Activated gamma-delta T cell treated with anti-CD3 and anti-CD28 coated beads, Interleukin-2, amount 50 U/mL, for 16 hours (primary cell): ENCODE results near the gene TBATA.

Experiments
- DNase-seq: peaks from one replicate; pipeline ENCODE4 v3.0.0-alpha.2; 2020; ENCODE audit warnings: low read depth

TBATA gene

DNA sequence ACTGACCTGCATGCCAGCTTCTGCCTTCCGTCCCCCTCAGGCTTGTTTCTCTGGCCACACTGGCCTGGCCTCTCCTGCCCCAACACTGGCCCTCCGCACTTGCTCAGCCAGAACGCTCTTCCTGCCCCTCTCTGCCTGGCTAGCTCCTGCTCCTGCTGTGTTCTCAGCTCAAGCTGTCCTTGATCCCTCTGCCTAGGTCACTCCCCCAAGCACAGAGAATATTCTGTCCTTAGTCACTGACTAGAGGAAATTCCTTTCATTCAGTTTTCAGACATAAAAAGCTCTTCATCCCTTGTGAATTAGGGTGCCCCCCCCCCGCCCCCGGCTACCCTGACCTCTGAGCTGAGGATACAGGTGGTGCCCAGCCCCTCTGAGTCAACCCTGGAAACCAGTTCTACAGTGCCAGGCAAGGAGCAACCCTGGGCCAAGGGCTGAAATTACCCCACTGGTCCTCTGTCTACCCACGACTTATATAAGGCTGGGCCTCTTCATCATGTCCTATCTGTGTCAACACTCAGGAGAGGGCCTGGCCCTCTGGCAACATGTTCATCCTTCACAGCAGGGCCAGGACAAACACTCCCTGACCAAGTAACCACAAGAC, 23.9 kb upstream of the TBATA start:
- DNase-seq = no peak

DNA sequence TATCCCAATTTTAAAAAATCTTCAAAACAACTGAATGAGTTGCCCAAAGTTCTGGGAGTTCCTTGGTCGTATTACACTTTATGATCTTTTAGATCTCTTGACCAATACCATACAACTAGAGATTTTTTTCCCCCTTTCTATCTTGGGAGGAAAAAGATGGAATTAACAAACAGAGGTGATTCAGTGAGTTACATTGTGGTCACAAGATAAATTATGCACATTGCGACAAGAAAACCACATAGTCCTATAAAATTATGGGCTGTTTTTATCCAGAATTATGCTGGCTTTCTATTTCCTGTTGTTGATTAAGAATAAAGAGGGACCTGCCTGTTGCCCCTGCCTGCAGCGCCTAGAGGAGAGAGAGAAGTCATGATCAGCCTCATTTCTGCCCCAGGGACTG, 22.4 kb upstream of the TBATA start:
- no peak for DNase-seq

DNA sequence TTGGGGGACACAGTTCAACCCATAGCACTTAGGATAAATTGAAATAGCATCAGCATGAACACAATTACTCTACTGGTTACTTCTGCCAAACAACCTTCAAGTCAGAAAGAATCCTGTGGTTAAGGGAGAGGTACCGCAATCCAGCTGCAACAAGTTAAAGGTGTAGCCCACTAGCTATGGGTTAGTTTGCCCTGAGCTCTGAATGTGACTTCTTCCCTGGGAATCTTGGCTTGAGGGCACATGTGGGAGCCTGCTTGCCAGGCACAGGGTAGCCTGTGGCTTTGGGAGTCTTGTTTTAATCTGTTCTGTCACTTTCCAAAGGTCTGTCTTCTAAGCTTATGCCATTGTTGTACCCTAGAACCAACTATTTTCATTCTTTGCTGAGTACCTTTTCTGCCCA, 21.7 kb upstream of the TBATA start:
- DNase-seq = no peak

DNA sequence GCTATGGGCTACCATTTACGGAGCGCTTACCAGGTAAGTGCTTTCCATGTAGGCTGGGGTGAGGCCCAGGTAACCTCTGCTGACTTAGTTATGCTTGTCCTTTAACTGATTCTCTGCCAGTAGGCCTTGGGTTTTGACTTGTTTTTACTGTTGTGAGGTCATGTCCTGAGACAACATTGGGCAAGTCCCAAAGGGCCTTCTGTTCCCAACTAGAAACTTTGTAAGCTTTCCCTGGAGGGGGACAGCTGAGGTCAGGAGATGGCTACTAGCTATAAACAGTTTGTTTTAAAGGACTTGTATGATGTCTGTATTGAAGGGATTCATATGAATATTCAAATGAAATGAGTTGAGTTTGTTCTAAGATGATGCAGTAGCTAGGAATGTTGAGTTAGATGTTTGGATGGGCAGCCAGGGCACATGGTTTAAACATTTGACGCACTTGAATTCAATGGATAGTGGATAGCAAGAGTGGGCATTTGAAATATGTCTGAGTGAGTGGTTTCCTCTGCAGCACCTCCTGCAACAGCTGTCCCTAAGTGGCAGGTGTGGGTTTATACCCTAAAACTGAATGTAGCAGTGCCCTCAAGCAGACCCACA, 20.5 kb upstream of the TBATA start:
- DNase-seq = no peak

DNA sequence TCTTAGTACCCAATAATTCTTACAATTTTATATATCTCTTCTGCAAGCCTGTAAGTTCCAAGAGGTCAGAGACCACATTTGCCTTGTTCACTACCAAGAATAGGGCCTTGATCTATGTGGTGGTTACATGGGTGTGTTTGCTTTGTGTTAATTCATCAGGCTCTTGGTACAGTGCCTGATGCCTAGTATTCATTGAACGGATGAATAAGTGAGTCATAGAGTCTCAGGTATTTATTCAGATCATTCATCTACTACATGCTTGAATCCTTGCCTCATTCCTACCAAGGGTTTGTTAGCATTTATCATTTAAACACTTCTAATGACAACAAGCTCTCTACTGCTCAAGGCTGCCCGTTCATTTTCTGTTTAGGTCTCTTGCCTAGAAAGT, 19.2 kb upstream of the TBATA start:
- DNase-seq = no peak

DNA sequence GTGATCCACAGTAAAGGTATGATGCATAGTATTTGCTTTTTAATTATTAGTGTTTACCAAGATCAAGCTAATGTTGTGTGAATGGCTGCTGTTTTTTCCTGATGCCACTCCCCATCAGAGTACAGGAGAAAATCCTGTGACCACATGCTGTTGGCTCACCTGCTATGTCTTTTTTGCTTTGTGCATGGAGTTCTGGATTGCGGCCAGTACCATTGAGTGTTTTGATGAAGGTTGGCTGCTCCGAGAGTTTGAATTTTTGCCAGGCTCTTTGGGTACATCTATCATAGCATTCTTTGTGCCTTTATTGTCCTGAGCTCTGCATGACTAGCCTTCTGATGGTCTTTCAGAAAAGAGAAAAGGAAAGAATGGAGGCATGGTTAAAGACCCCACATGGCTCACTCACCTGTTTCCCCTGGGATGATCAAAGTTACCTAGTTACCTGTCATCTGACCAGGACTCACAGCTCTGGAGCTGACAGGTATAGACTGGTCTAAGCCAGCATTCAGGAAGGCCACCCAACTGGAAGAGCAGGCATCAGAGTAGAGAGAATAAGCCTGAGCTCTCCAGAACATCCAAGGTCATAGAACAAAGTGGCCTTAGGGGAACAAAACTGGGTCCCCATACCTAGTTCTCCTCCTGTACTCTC, 18.7 kb upstream of the TBATA start:
- DNase-seq = no peak

DNA sequence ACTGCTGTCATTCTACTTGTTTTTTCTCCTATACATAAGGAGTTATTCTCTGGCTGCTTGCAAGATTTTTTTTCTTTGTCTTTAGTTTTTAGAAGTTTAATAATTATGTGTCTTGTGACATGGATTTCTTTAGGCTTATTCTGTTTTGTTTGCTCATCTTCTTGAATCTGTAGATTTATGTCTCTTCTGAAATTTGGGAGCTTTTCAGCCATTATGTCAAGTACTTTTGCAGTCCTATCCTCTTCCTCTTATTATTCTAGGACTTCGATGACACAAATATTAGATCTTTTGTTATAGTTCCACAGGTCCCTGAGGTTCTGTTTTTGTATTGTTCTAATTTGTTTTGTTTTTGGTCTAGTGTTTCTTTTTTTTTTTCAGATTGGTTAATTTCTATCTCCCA, 16.7 kb upstream of the TBATA start:
- no peak for DNase-seq

DNA sequence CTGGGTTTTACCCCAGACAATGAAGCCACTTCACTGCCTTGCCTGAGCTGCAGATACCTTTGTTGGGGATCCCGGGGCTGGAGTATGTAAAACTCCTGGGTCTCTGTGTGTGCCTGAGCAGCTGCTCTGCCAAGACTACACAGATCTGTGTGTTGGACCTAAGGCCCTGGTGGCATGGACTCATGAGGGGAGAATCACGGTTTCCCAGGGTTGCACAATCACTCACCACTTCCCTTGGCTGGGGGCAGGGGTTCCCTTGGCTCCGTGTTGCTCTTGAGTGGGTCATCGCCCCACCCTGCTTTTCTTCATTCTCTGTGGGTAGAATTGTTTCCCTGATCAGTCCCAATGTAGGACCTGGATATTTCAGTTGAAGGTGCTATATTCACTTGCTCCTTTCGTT, 13.9 kb upstream of the TBATA start:
- no peak for DNase-seq

DNA sequence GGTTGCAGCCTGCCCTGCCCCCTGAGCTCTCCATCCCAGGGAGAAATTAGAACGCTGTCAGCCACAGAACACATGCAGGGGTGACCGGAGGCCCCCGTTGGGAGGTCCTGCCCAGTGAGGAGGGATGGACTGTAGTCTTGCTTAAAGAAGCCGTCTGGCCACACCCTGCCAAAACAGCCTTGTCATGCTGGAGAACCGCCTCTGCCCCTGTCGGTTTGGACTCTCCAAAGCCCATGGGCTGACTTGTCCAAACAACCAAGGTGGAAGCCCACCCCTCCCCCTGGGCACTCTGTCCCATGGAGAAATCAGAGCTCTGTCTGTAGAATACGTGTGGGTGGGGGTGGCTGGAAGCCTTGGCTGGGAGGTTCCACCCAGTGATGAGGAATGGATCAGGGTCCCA, 12.7 kb upstream of the TBATA start:
- no peak for DNase-seq

DNA sequence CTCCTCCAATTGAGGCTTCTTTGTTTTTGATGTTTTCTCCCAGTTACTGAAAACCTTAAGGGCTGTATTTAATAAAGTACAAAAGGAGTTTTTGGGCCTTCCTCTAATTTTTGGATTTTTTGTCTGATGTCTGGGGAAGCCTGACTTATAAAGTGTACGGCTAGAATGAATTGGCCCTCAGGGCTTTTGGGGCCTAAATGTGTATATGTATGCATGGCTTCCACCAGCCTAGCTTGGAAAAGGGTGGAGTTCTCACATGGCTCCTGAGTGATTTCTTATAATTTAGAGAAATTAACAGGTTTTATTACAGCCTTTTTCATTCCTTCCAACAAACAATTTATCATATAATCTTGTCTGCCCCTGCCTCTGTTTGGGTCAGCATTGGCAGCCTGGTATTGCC, 10.4 kb upstream of the TBATA start:
- DNase-seq = no peak

DNA sequence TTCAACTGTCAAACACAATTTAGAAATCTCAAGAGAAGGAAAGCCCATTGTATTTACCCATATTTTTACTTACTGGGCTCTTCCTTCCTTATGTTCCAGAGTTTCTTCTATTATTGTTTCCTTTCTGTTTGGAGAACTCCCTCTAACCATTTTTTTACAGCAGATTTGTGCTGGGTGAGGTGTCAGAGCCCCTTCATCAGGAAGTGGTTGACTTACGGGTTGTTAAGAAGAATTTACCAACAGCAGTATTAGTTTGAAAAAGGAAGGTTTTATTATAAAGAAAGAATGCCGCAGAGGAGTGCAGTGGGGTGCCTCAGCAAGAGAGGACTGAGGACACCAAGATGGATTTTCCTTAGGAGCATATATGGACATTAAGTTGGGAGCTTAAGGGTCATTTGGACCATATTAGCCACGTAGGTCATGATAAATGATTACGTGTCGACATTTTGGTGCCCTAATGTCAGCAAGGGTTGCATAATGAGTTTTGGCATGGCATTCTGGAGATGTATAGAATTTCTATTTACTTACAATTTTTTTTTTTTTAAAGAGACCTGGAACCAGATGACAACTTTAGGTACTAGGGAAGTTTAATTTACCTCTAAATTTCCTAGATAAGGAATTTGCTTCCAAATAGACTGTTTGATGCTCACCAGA, 6.3 kb upstream of the TBATA start:
- no peak for DNase-seq

DNA sequence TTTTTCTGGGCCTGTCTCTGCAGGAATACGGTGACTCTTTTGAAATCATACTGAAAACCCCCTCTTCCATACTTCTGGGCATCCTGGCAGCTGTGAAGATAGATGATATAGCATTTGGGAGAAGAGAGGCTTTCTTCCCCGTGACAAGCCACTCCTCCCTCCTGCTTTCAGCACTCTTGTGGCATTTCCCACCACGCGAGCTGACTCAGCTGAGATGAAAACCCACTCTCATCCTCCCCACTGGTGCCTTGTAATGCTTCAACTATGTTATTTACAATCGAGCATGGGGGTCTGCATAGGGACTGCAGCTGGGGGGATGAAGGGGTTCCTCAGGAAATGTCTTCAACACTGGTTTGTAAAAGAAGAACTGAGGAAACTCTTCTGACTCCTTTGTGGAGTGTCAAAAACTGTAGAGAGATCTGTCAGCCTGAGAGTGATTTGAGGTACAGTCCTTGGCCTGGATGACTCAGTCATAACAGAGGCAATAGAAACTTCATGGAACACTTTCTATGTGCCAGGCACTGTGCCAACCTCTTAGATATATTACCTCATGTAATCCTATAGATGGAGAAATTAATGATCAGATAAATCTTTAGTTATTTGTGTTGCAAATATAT, 1.7 kb upstream of the TBATA start:
- no peak for DNase-seq

DNA sequence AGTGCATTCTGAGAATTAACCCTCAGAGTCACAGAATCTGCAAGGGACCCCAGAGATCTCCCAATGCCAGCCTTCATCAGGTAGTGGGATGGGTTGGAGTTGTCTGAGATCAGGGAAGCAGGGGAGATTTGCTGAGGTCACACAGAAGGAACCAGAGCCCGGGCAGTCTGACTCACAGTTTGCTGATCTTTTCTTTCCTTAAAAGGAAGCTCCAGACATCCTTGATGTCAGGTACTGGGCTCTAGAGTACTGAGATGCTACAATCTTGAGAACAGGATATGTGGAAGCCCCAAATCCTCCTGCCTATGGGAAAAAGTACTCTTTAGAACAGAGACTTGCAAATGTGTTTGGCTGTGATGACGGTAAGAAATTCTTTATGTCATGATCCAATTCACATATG, 706 bp downstream of the TBATA start:
- DNase-seq = no peak

DNA sequence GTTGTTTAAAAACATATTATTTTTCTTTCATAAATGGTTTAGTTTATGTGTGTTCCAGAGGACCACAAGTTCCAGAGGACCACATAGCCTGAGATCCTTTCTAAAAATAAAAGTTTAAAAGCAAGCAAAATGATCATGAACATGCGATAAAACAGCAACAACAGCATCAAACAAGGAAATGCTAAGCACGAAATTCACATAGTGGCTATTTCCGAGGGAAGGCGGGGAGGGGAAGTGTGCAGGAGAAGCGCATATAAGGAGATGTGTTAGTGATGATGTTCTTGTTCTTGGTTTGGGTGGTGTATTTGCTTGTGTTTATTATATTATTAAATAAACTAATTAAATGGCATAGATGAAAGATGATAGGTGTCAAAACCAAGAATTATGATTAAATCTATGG, 1.2 kb downstream of the TBATA start:
- no peak for DNase-seq

DNA sequence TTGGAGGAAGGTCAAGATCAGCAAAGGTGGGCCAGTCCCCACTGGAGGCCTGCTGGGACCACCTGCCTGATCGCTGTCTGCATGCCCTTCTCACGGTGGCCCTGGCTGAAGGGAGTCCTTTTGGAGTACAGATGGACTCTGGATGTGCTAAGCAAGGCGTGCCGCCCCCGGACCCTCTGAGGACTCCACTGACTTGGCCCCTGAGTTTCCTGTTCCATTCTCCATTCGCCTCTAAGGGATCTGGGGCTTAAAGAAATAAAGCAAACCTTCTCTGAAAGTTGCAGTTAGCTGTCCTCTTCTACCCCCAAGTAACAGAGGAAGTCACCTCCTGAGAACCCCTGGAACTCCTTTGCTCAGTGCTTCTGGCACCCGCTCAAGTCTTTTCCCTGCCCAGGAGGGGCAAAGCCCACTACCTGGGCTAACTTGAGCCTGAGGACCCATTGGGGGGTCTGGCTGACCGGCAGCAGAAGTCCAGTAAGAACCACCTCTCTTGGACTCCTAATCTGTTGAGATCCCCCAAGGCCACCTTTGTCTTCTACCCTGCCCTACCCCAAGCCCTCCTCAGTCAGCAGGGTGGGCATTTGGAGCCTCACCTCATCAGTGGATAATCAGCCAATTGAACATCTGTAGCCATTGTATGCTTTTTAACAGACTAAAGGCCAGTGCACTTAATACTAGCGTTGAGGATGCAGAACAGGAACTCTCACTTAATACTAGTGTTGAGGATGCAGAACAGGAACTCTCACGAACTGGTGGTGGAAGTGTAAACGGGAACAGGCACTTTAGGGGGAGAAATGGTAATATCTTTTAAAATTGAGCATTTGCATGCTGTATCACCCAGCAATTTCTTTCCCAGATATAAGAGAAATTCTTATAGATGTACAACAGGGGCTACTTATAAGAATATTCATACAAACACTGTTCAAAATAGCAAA, 2.2 kb downstream of the TBATA start:
- DNase-seq = no peak

DNA sequence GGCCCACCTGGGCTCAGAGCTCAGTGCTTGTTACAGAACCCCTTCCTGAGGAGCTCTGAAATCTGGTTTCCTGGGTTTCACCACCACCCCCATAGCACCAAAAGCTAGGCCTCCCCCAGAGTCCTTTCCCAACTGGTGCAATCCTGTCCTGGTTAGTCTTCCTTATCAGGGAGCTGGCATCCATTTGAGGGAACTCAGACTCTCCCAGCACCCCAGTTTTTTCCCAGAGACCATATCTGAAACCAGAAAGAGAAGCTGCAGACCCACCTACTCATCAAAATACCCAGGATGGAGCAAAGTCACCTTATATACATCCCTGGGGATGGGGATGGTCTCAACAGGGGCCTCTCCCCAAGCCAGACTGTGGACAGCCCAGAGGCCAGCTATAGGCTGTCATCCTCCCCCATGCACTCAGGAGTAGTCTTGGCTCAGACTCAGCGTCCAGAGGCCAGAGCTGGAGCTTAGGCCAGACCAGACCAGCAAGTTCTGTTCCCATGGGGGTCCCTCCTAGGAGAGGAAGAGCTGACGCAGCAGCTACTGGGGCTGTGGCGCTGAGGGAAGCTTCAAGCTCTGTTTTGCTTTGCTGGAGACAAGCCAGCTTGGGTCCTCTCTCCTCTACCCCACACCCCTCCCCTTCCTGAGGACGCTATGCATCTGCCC, 3.0 kb downstream of the TBATA start:
- no peak for DNase-seq

DNA sequence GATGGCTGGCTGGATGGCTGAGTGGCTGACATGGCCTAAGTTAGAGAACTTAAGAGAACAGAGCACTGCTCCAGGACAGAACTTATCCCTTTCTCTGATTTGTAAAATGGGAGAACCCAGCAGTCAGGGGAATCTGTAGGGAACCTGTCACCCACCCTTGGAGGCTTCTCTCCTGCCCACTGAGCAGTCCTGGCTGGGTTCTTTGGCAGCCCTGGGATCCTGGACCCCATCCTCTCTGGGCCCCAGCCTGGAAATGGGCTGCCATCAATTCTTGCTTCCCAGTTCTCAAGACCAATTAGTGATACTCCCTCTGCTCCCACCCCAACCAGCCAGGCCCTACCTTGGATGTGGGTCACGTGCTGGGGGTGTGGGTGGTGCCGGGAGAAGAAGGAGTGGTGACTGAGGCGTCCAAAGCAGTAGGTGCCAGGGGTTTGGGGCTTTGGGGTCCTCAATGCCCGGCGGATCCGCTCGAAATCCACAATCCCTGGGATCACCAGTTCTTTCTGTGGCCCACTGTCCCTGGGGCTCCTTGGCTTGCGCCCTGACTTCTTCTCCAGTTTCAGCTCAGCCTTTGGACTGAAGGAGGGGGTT, 3.6 kb downstream of the TBATA start:
- DNase-seq = no peak

DNA sequence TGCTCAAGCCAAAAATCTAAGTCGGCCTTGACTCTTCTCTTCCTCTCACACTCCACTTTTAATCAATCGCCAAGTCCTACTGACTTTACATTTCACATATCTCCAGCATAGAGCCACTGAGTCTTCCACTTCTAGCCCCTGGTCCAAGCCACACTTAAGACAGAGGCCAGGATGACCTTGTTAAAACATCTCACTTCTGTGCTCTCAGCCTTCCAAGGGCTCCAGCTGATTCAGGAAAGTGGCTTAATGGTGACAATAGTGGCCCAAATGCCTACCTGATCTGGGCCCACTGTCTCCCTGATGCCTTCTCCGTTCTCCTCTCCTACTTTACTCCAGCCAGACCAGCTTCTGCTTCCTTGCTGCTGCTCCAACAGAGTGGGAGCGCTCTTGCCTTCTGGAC, 4.4 kb downstream of the TBATA start:
- DNase-seq = no peak

DNA sequence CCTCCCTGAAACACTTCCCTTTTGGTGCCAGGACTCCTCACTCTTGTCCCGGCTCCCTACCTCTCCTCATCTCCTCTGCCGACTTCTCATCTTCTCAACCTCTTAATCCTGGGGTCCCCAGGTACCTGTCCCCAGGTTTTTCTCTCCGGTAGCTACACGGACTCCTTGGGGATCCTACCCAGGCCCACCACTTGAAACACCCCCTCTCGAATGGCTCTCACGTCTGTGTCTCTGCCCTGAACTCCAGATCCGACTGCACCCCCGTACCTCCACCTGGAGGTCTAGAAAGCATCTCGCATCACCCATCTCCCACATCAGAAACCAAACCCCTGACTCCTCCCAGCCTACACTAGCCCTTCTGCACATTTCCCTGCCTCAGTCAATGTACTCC, 4.8 kb downstream of the TBATA start:
- DNase-seq = no peak

DNA sequence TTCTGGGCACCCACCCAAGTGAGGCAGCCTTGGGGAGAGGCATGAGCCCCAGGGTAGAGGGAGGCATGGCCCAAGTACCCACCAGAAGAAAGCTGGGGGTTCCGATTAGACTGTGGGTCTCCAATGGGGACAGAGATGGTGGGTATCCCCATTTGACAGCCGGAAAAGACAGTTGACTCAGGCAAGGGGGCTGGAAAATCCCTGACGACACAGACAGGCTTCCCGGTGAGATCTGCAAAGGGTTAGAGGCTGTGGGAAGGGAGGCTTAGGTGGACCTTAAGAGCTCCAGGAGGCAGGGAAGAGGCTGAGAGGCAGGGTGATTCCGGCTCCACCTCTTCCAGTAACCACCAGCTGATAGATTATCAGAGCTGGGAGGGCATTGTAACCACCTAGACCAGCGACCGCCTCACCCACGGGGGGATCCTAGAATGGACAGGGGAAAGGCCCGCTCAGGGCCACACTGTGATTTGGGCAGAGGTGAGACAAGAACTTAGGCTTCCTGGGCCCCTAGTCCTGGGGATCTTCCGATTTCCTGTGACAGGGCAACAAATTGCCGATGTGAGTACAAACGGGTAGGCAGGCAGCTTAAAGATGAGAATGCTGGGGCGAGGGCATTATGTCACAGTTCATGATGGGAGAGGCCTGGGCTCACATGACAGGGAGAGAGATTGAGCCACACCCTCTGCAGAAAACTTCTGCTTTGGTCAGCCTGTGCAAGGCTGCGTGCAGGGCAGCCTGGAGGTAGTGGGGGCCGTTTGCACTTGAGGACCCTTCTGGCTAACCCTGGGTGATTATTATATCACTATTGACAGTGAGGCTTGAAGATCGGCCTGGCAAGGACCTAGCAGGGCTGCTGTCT, 5.4 kb downstream of the TBATA start:
- no peak for DNase-seq
